Neural progenitor cell (in vitro differentiated cells): ENCODE measurements around the gene MYCN.

Experiments used
- CTCF ChIP-seq: fragments of 200-600 bp; sonication (generic); IDR thresholded peaks from 2 replicates; pipeline ENCODE4 v1.5.1; 2017; ENCODE audit warnings: antibody characterized with exemption, mild to moderate bottlenecking
- EZH2 ChIP-seq: fragments of 200-600 bp; sonication (generic); IDR thresholded peaks from 2 replicates; pipeline ENCODE4 v1.6.1; 2017; ENCODE audit warnings: antibody characterized with exemption, mild to moderate bottlenecking, moderate library complexity

- TF ChIP-seq CTCF, result no peak
- no peak for TF ChIP-seq EZH2
These were observed 44.3 kb downstream of the MYCN start for GRCh38 chr2:15984368-15985255.
